Femur (tissue), 1 donor: ENCODE results near the gene LHFPL3.

ENCODE experiments used
- DNase-seq: peaks from one replicate; pipeline ENCODE4 v3.0.0-alpha.2; 2017

Gene LHFPL3

DNA sequence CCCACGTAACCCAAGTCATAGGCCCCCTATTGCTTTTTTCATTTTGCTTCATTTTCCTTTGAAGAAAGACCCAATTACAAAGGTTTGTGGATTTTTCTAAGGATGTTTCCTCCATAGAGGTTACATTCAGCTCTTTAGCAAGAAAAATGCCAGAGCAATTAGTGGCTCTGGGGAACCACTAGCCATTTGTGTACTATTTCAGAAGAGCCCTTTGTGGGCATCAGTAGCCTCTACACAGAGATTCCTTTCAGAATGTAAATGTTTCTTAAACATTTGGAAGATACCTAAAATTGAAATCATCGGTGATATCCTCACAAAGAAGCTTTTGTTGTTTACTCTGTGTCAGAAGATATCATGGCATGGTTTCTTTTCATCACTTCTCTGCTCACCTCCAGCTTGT lies 394.6 kb downstream of the LHFPL3 start:
- no peak for DNase-seq

DNA sequence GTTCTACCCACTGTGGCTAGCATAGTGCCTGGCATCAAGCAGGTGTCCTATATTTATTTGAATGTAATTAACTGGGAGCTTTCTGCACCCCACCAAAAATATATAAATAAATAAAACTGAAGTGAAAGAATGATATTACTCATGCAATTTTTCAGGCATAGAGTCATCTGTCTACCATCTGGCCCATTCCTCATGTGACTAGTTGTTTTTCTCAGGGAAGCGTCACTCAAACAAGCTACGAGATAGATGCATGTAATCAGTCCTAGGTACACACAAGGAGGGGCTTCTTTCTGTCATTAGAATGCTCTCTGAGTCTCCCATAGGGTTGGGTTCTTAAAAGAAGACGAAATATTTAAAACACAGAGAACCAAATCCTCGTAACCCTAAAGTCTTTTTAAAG lies 430.1 kb downstream of the LHFPL3 start:
- no peak for DNase-seq

DNA sequence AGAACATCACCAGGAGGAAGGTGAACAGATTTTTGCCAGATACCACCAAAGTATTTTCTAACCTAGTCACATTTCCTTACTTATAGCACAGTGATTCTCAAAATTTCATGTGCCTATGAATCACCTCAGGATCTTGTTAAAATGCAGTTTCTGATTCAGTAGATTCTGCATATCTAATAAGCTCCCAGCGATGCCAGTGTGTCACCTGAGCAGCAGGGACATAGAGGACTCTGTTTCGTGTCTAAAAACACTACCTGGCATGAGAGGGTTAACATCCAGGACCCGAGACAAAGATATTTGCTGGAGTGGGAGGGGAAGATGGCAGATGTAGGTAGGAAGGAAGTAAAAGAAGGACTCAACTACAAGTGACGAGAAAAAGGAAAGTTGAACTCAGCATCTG lies 433.5 kb downstream of the LHFPL3 start:
- DNase-seq, result no peak

DNA sequence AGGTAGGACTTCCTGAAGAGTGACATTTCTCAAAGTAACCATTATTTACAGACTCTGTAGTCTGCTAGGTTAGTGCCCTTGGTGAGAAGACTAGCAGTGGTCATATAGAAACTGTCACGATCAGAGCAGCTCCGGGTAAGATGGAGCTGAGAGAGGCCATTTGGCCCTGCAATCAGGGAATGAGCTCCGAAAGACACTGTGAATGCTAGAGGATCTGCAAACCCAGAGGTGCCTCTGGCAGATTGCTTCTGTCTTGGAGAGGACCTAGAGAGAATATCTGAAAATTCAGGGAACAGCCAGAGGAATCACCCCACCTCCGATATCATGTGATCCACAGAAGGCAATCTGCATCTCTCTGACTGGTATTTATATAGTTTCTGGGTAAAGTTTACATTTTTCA lies 438.7 kb downstream of the LHFPL3 start:
- DNase-seq, result no peak

DNA sequence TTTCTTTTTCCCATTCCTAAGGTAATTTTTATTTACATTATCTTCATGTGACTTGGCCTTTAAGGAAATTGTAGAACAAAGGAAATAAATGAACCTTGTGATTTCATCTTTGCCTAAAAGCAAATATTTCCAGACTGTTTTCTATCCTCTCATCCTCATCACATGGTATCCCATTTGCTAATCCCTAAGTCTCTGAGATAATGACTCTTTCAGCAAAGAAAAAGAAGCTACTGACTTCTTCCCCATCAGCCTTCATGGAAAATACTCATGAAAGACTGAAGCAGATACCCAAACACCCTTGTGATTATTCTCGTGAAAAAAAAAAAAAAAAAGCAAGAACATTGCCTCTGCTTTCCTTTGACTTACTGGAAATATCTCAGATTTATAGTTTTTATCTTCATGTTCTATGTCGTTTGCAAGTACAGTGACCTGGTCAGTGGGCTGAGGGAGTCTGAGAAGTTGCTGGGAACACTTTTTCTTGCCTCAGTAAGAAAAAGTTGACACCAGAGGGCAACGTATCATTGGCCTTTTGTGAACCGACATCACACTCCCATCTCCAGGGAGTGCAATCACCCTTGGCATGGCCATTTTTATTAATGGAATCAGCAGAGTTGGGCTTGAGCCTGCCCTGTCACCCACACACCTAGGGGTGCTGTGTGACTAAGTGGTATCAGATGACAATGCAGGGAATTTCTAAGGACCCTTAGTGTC lies 439.6 kb downstream of the LHFPL3 start:
- DNase-seq, result no peak

DNA sequence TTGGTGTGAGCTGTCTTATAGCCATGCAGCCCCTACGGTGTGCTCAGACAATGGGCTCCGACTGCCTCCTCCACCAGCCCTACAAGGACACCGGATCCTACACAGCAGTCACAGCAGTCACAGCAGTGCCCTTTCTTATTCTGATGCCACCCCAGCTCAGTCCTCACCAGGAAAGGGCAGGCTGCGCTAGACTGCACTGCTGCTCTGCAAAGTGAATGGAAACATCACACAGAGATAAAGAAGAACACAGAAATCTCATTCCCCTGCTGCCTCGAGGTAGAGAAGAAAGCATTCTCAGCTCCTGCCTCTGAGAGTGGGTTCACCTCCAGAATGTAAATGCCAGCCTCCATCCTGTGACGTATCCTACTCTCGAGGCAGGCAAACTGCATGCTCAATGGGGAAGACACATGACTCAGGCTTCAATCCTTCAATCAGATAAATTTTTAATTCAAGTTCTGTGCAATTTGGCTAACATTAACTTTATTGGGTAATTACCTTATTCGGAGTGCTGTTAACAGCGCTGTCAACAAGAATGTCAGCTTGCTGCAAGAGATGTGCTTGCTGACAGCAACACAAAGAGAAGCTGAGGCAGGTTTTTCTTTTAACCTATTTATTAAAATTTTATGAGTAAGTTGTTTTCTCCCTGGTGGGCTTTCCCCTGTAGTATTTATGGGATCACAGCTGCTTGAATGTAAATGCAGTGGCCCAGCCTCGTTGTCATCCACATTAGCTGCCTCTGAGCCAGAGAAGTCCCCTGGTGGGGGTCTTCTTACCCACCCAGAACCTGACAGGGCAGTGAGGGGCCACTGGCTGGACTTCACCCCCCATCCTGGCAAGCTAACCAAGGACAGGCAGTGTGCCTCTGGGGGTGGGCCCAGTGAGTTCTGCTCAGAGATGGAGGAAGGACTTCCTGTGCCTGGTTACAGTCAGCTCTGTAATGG lies 444.3 kb downstream of the LHFPL3 start:
- DNase-seq, result no peak

DNA sequence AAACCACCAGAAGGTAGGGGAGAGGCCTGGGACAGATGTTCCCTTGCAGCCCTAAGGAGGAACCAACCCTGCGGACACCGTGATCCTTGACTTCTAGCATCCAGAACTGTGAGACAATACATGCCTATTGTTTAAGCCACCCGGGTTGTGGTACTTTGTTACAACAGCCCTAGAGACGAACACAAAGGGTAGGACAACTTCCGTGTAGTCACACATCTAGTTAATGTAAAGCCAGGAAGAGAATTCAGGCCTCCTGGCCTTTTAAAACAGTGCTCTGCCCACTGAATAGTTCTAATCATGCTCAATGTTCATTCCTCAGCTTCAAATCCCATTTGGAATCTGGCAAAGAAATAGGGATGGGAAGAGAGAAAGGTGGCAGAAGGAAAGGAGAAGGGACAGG lies 445.4 kb downstream of the LHFPL3 start:
- DNase-seq, result no peak

DNA sequence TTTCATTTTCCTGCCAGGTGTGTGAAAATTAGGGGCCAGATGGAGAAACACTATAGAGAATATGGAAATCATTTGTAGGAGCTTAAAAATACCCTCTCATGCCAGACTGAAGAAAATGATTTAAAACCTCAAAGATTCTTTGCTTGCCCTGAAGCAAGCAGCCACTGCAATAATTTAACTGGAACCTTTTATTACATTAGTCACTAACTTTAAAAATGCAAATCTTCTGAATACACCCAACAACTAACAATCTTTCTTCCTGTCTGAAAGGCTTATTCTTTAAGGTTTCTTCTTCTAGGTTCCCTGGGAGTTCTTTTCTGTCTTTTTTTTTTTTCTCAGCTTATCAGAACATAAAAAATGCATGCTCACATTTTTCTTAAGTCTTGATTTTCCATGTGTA lies 447.1 kb downstream of the LHFPL3 start:
- no peak for DNase-seq

DNA sequence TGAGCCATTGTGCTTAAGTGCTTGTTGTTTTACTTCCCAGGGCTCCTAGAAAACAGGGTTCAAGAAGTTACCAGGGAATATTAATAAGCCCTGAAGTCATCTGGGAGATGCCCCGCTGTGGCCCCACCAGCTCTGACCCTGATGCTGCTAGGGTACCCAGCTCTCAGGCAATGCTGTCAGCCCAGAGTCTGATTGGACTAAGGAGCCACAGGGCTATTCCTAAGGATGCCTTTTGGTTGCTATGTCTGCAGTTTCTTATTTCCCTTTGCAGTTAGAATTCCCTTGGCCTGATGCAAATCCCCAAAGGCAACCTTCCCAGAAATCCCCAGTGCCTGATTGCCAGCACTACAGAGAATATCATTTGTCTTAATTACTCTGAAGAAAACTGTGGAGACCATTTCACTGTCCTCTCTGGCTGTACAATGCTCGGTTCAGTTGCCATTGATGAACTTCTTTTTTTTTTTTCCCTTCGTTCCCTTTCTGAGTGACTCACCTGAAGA lies 448.9 kb downstream of the LHFPL3 start:
- no peak for DNase-seq

DNA sequence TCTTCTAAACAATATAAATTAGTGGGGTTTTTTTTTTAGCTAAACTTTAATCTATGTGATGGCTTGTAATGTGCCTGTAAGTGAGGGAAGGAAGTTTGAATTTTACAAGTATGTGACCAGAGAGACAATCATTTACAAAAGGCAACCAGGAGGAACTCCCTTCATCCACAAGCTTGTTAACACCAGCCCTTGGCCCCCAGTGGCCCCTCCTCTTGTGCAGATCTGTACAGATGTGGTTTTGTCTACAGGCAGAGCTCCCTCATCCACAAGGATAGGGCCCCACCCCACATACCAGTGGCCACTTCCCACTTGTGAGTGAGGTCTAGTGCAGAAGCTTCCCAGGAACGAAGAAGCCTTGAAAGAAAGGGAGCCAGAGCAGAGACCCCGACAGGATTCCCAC lies 451.5 kb downstream of the LHFPL3 start:
- no peak for DNase-seq

DNA sequence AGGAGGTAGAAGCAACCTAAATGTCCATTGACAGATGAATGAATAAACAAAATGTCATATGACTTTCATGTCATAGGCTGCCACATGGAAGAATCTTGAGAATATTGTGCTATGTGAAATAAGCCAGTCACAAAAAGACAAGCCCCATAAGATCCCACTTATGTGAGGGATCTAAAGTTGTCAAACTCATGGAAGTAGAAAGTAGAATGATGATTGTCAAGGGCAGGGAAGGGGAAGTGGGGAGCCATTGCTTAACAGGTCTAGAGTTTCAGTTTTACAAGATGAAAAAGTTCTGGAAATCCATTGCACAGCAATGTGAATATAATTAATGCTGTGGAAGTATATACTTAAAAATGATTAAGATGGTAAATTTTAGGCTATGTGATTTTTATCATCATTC lies 456.3 kb downstream of the LHFPL3 start:
- DNase-seq, result no peak

DNA sequence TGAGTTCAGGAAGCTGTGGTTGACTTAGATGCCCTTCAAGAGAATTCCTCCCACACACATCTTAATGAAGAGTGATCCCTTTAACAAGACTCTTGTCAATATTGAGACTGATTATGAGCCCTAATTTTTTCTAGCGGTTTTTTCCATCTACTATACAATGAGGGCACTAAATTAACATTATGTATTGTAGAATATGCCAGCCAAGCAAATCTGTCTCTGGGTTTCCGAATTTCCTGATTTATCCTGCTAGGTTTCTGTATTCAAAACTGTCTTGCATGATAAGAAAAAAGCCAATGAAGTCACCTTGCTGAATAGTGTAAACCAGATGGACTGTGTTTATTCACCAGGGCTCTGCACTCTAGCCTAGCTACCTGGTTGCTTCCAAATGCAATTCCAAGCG lies 461.4 kb downstream of the LHFPL3 start:
- DNase-seq, result no peak

DNA sequence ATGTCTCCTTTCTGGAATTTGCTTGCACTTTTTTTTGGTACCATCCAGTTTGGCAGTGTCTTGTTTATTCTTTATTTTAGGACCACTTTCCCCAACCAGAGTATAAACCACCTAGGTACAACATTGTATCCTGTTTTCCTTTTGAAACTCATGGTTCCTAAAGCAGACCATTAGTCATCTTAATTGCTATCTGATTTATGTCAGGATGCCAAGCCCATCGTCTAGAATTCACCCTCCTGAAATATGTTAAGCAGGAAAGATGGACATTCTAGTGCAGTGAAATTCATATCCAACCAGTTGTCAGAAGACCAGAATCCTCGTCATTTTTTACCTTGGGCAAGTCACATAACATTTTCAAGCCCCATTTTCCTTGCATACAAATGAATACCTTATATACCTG lies 462.0 kb downstream of the LHFPL3 start:
- DNase-seq, result no peak

DNA sequence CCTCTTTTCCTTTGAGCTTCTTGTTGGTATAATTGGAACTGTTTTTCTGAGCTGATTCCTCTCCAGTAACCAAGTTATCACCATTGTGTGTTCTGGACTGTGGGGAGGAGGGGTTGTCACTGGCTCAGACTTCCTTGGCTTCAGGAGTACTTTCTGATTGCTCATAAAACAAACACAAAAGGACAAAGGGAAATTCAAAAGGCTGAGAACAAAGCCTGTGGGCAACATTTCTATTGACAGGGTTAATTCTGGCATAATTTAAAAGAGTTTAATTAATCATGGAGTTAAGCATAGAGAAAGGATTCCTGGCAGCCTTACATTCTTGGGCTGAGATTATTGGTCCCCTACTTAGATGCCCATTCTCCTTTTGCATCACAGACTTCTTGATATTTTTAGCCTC lies 462.7 kb downstream of the LHFPL3 start:
- DNase-seq, result no peak

DNA sequence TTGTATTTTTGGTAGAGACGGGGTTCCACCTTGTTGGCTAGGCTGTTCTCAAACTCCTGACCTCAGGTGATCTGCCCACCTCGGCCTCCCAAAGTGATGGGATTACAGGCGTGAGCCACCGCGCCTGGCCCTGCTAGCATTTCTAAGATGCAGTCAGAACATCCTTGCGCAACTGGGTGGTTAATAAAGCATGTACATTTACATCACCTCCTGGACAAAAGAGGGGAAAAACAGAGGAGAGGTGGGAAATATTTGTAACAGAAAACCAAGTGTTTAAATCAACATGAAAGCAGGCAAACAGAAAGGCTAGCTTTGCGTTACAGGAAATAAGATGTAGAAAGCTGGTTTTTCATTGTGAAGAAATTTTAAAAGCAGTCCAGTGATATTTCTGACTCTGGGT lies 464.7 kb downstream of the LHFPL3 start:
- DNase-seq, result no peak

DNA sequence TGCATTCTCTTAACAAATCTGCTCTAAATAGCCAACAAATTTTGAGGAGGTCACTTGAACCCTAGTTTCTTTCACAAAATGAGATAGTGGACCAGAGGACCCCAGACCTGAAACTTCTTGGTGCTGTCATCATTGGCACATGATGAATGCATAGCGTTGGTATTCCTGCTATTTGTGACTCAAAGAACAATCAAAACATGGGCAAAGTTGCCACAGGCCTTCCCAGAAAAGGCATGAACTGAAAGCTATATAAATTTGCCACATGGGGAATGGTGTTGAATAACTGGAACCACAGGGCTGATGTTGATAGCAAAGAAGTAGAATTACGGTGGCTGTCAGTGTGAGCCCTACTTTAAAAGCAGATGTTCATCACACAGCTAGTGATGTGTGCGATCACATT lies 465.8 kb downstream of the LHFPL3 start:
- DNase-seq, result no peak

DNA sequence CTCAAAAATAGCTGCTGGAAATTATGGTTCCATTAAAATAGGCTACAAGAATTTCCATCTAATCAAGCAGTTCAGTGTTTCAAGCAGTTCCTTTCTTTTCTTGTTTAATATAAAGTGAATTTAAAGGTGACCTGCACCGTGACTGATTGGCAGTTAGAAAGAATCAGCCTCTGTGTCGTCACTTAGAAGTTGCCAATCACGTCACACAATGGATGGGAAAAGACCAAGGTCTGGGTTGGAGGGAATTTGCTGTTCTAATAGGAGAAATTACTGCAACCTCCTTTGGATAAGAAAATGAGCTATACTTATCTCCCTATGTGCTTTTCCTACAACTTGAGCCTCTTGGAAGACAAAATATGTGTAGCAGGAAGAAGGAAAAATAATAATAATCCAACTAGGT lies 466.2 kb downstream of the LHFPL3 start:
- DNase-seq, result no peak

DNA sequence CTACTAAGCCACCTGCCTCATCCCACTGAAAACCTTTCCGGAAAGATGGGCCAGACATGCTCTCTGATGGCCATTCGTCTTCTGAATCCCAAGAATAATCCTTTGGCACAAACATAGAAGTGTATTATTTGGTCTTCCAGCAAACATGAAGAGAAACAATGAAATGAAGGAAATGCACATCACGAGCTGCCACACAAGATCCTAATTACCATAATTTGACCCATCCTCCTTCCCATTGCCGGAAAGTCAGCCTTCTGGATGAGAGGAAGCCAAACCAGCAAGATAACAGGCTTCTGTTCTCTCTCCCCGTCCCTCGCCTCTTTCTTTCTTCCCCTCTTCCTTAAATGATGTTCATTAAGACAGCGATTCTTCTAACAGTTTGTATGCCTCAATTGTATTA lies 466.7 kb downstream of the LHFPL3 start:
- DNase-seq, result no peak

DNA sequence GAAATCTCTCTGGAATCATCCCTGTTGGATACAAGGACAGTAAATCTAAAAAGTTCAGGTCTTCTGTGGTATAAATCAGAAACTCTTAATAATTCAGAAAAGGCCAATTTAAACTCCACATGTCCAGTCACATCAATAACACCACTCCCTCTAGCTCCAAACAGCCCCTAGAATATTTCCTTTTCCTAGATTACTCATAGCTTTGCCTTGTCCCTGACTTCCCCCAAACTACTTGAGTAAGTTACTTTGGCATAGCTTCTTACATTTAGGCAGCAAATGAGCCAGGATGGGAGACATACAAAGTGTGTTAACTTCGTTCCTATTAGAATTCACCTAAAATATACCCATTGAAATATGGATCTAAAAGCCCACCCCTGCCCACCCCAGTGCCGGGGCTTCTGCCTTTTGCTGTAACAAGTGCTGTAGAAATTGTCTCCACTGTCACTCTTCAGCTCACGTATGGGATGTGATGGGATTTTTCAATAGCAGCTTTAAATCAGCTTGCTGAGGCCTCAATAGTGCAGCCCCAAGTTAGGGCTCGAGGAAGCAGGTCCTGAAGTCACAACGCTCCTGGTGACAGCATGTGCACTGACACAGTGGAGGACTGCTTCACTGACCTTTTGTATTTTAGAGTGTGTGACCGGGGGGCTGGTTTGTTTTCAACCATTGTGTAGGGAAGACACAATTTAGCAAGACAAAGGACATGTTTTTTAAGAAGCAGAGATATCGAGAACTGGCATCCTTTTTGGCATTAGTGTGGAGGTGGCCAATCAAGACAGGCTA lies 467.4 kb downstream of the LHFPL3 start:
- no peak for DNase-seq

DNA sequence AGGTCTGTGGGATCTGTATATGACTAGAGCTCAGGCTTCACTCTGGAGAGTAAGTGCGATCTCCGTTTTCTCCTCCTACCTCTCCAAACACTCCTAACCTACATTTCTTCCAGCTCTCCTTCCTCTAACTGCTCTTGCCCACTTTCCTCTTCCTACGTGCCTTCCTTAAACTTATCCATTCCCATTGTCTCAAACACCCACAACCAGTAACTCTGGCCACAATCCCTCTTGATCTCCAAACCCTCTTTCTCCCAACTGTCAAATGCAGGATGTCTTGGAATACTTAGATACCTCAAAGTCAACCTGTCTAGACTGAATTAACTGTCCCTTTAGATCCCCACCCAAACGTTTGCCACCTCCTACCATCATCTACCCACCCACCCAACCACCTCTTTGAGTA lies 471.9 kb downstream of the LHFPL3 start:
- no peak for DNase-seq

DNA sequence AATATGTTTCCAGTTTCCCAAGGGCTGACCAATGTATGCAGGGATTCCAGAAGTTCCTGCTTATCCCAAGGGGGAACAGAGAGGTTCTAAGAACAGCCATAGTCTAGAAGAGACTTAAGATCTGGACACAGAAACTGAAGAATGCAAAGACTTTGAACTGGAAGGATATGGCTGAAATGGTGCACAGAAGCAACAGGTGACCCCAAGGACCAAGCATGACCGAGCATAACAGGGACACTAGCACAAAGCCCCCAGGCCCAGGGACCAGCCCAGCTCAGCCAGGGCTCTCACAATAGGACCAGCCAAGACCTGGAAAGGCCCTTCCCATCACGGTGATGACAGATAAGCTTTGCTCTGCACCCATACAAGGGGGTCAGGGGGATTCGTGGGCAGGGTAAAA lies 472.6 kb downstream of the LHFPL3 start:
- DNase-seq, result no peak

DNA sequence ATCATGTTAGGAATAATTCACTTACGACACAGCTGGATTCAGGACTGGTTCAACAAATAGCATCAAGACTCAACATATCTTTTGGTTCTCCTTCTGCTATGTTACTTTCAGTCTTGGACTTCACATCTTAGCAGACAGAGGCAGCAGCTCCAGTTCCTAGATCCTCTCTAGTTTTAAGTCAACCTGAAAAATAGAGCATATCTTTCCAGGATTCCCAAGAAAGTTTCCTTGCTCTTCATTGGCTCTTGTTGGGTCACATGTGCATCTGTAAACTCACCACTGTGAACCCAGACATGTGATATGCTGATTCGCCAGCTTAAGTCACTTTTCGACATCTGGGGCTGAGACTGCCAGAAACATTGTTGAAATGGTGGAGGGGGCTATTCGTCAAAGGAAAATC lies 475.5 kb downstream of the LHFPL3 start:
- DNase-seq, result no peak

DNA sequence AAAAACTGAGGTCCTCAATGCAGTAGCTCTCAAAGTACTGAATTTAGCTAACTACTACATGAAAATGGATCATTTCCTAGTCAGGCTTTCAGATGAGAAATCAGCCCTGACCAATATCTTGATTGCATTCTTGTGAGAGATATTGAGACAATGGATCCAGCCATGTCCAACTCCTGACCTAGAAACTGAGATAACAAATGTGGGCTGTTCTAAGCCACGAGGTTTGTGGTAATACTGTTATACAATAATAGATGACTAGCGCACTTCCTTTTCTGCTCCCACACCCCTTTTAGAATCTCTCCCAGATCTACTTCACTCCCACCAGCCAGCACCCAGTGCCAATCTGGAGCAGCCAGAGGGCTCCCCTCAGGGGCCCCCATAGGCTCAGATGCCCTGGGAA lies 476.3 kb downstream of the LHFPL3 start:
- DNase-seq, result no peak
